ENCODE data around the gene GMDS. TPM values are rescaled to one million over a fixed set of nuclear protein-coding genes. Genes with fewer than 3 reads are reported as not detected.

The GMDS gene
- total RNA-seq, 1 donor from 2014 or later: 19.9 TPM

- peaks cover 0 to 12% of the 10 kb centered on the region in 2 donors for H3K4me1 ChIP-seq
- no peaks in the 10 kb centered on the region for H3K27me3 ChIP-seq
- TF ChIP-seq CTCF (IDR thresholded peaks at IDR 0.05): no peak
- no peaks in the 10 kb centered on the region for H3K36me3 ChIP-seq
- intact Hi-C loops (cut with DNase I): loop anchor here (1.0 to 5.0 kb wide), 4 partner anchors 202 to 500 kb away; no protein-coding TSS in a partner anchor
- peak overlapping the region in 1 of 2 donors; percentile 68 for H3K4me3 ChIP-seq
- DNase-seq (ENCODE audit: low spot score in 2 of 2): no peak
- H3K9me3 ChIP-seq: no peaks in the 10 kb centered on the region
- H3K27ac ChIP-seq: peak overlapping the region in 1 of 2 donors; percentile 2
These were observed 140.9 kb downstream of the GMDS start for GRCh38 chr6:2104524-2104880.

- no peaks in the 10 kb centered on the region for H3K9me3 ChIP-seq
- peak in 1 of 2 donors; percentile 83 for DNase-seq (ENCODE audit: low spot score in 2 of 2)
- H3K27me3 ChIP-seq: no peaks in the 10 kb centered on the region
- H3K36me3 ChIP-seq: no peaks in the 10 kb centered on the region
- intact Hi-C loops (cut with DNase I): loop anchor here (1.0 to 5.0 kb wide), 4 partner anchors 202 to 499 kb away; no protein-coding TSS in a partner anchor
- TF ChIP-seq CTCF (IDR thresholded peaks at IDR 0.05): peak; percentile 49 to 72 (median 53)
- H3K27ac ChIP-seq: peak overlapping the region; percentile 77 to 85
- peaks cover 0 to 7% of the 10 kb centered on the region in 2 donors for H3K4me1 ChIP-seq
- peak overlapping the region; percentile 49 to 68 for H3K4me3 ChIP-seq
These were observed 141.5 kb downstream of the GMDS start for GRCh38 chr6:2103765-2104523.

- intact Hi-C loops (cut with DNase I): loop anchor here (5.0 kb wide), 2 partner anchors 201 to 344 kb away; no protein-coding TSS in a partner anchor
- H3K27me3 ChIP-seq: no peaks in the 10 kb centered on the region
- no peaks in the 10 kb centered on the region for H3K36me3 ChIP-seq
- no peak for TF ChIP-seq CTCF (IDR thresholded peaks at IDR 0.05)
- peak overlapping the region; percentile 77 to 85 for H3K27ac ChIP-seq
- H3K9me3 ChIP-seq: no peaks in the 10 kb centered on the region
- DNase-seq (ENCODE audit: low spot score in 2 of 2): no peak
- peak overlapping the region in 1 of 2 donors; percentile 68 for H3K4me3 ChIP-seq
- peaks cover 0 to 7% of the 10 kb centered on the region in 2 donors for H3K4me1 ChIP-seq
These were observed 142.4 kb downstream of the GMDS start for GRCh38 chr6:2102966-2103365.

- H3K27me3 ChIP-seq: no peaks in the 10 kb centered on the region
- H3K36me3 ChIP-seq: no peaks in the 10 kb centered on the region
- peak overlapping the region in 1 of 2 donors; percentile 68 for H3K4me3 ChIP-seq
- H3K4me1 ChIP-seq: peaks cover 0 to 9% of the 10 kb centered on the region in 2 donors
- peak overlapping the region; percentile 77 to 85 for H3K27ac ChIP-seq
- intact Hi-C loops (cut with DNase I): loop anchor here (5.0 kb wide), 2 partner anchors 200 to 345 kb away; no protein-coding TSS in a partner anchor
- no peaks in the 10 kb centered on the region for H3K9me3 ChIP-seq
- DNase-seq (ENCODE audit: low spot score in 2 of 2): no peak
- no peak for TF ChIP-seq CTCF (IDR thresholded peaks at IDR 0.05)
These were observed 143.0 kb downstream of the GMDS start for GRCh38 chr6:2102316-2102883.

- no peaks in the 10 kb centered on the region for H3K27me3 ChIP-seq
- H3K4me1 ChIP-seq: peaks cover 0 to 15% of the 10 kb centered on the region in 2 donors
- intact Hi-C loops (cut with DNase I): loop anchor here (2.0 to 5.0 kb wide), 3 partner anchors 199 to 484 kb away; no protein-coding TSS in a partner anchor
- no peaks in the 10 kb centered on the region for H3K9me3 ChIP-seq
- H3K4me3 ChIP-seq: peak overlapping the region in 1 of 2 donors; percentile 68
- no peak for TF ChIP-seq CTCF (IDR thresholded peaks at IDR 0.05)
- H3K36me3 ChIP-seq: no peaks in the 10 kb centered on the region
- peak overlapping the region; percentile 77 to 85 for H3K27ac ChIP-seq
- DNase-seq (ENCODE audit: low spot score in 2 of 2): no peak
These were observed 144.2 kb downstream of the GMDS start for GRCh38 chr6:2101213-2101612.
